Measurements from ENCODE around the gene SLC6A8. TPM values are rescaled to one million over a fixed set of nuclear protein-coding genes. Genes with fewer than 3 reads are reported as not detected.

The SLC6A8 gene
- 22.0 TPM for total RNA-seq

- DNase-seq = no peak
Observed at GRCh38 chrX:153687121-153688039, at the start of gene SLC6A8. Gene SLC6A8, plus strand, starts transcription at chrX:153687926. Its CDS starts 649 bp downstream, at chrX:153688575.

- DNase-seq = no peak
Observed at GRCh38 chrX:153638041-153638371, 49.7 kb upstream of the SLC6A8 start.

- DNase-seq = no peak
Observed at GRCh38 chrX:153638436-153639176, 49.1 kb upstream of the SLC6A8 start.

- DNase-seq = no peak
Observed at GRCh38 chrX:153639177-153640044, 48.3 kb upstream of the SLC6A8 start.

- no peak for DNase-seq
Observed at GRCh38 chrX:153640045-153640686, 47.6 kb upstream of the SLC6A8 start.

GRCh38 chrX:153640736-153641575 lies 46.8 kb upstream of the SLC6A8 start:
- no peak for DNase-seq

GRCh38 chrX:153641627-153642026 lies 46.1 kb upstream of the SLC6A8 start:
- DNase-seq = no peak

- DNase-seq = no peak
Observed at GRCh38 chrX:153642051-153642654, 45.6 kb upstream of the SLC6A8 start.

- no peak for DNase-seq
Observed at GRCh38 chrX:153642655-153643430, 44.9 kb upstream of the SLC6A8 start.

- no peak for DNase-seq
Observed at GRCh38 chrX:153643431-153644351, 44.0 kb upstream of the SLC6A8 start.

- no peak for DNase-seq
Observed at GRCh38 chrX:153644356-153645125, 43.2 kb upstream of the SLC6A8 start.

GRCh38 chrX:153645151-153645550 lies 42.6 kb upstream of the SLC6A8 start:
- no peak for DNase-seq

- no peak for DNase-seq
Observed at GRCh38 chrX:153645921-153646488, 41.7 kb upstream of the SLC6A8 start.

GRCh38 chrX:153646620-153647373 lies 40.9 kb upstream of the SLC6A8 start, which contains the start of gene DUSP9:
Gene DUSP9, plus strand, starts transcription at chrX:153647203. Its CDS starts 751 bp downstream, at chrX:153647954.
- DNase-seq = no peak

- DNase-seq = no peak
Observed at GRCh38 chrX:153647461-153648357, 40.0 kb upstream of the SLC6A8 start.
